Measurements from ENCODE around the gene PROCA1. TPM values are rescaled to one million over a fixed set of nuclear protein-coding genes. Genes with fewer than 3 reads are reported as not detected.

Gene PROCA1, protein sequence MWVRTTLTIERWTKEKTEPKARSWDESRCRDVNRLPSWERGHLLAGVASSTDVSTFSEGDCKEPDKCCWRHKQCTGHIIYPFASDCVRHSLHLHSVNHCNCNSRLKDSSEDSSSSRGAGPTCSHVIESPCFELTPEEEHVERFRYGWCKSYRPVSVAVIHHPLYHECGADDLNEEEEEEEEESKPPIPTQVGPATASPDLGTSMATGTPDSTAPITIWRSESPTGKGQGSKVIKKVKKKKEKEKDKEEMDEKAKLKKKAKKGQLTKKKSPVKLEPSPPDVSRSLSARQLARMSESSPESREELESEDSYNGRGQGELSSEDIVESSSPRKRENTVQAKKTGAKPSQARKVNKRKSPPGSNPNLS
- total RNA-seq, result 1 to 10 TPM; 1.3 to 2.0 (median 1.8) TPM
- long read RNA-seq, donor 1, partial matches to known transcripts, result 0 of 1 reads
- long read RNA-seq, donor 1, other reads (novel, unspliced or antisense), result 0 of 1 reads
- long read RNA-seq, donor 2, result 0 reads

DNA sequence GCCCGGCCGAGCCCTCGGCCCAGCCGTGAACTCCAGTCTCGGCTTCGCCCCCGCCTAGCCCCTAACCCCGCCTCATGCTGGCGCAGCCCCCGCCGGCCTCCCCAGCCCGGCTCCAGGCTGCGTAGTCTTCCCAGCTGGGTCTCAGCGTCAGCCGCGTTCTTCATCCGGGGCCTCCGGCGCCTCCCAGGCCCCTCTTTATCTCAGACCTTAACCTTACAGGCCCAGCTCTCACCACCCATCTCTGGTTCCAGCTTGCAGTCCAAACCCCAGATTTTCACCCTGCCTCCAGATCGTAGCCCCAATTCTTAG, at the start of gene PROCA1:
Gene PROCA1 (minus strand): TSS at position 166 of the 309 bp plus-strand sequence. CDS start 228 bp downstream, outside the sequence.
- DNase-seq, result no peak
- Histone ChIP-seq H3K4me3 (peak within 1 kb of the TSS; percentile 29), H3K4me1 (ENCODE audit: low read depth) (peaks cover 9% of the 10 kb centered on the region), H3K36me3 (ENCODE audit: low read depth) (no peaks in the 10 kb centered on the region), H3K9me3 (no peaks in the 10 kb centered on the region)
- peak; percentile 19 for ATAC-seq
- intact Hi-C loops (cut with DNase I, micrococcal nuclease), result no loop called here
- TF ChIP-seq CTCF (IDR thresholded peaks at IDR 0.05), result no peak

DNA sequence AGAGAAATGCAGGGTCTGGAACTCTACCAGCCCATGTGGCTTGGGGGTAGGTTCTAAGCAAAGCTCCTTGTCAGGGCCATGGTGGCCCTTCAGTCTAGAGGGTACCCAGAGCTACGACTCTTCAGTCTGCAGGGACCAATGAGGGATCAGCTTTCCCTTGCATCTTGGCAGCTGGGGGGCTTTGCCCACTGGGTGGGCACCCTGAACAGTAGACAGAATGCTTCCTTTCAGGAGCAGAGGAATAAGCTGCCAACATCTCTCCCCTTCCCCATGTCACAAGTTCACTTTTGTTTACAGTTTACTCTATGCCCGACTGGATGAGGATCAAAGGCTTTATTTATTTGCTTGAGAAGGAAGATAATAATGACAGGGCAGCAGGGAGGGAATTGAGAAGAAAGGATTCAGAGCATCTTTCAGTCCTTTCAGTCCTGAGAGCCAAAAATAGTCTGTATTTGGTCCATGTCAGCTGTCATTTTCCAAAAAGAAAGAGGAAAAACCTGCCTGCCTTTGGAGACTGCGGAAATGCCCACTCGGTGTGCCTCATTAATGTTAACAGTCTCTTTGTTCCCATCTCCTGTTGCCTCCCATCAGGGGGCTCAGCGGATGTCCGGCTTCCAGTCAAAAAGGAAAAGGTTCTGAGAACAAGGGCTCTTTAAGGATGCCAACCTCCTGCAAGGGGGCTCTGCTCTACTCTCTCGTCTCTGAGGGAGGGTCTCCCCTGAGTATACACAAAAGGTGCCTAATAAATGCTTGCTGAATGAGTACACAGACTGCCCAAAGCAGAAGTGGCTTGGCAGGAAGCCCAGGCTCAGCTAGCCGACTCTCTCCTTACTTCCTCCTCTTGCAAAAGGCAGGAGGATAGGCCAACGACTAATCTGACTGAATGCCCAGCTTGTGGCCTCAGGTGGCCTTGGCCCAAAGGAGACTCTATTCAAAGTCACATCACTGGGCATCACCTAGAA, 49.2 kb upstream of the PROCA1 start:
- intact Hi-C loops (cut with DNase I, micrococcal nuclease), result no loop called here
- no peaks in the 10 kb centered on the region for H3K9me3 ChIP-seq
- TF ChIP-seq CTCF (IDR thresholded peaks at IDR 0.05), result no peak
- H3K36me3 ChIP-seq (ENCODE audit: low read depth), result no peaks in the 10 kb centered on the region
- ATAC-seq, result peak; percentile 79
- H3K4me3 ChIP-seq, result no peak overlapping the region
- peaks cover 9% of the 10 kb centered on the region for H3K4me1 ChIP-seq (ENCODE audit: low read depth)
- DNase-seq, result peak; percentile 69 to 77 (median 75)

DNA sequence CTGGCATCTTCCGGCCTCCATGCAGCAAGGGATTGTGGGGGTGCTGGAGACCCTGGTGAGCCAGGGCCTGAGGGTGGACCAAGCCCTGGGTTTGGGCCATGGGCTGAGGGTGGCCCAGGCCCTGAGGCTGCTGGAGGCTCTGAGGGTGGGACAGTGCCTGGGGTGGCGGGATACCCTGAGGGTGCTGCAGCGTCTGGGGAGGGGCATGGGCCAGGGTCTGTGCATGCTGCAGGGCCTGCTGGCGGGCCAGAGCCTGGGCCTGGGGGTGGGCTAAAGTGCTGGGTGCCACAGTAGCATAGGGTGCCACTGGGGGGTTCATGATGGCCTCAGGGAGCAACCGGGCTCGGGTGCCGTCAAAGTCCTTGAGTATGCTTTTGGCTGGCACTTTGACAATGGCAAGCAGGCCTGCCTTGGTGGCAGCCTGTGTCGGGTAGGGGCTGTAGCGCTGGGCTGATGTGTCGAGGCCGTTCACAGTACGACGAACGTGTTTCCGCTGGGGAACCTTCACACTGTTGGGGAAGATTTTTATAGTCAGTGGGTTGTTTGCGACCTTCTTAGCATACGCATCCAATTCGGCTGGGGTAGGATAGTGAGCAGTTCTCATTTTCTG, 47.7 kb upstream of the PROCA1 start:
- DNase-seq (no peak), ATAC-seq (no peak)
- Histone ChIP-seq H3K4me3 (no peak overlapping the region), H3K36me3 (ENCODE audit: low read depth) (no peaks in the 10 kb centered on the region), H3K9me3 (no peaks in the 10 kb centered on the region), H3K4me1 (ENCODE audit: low read depth) (peaks cover 9% of the 10 kb centered on the region)
- intact Hi-C loops (cut with DNase I, micrococcal nuclease), result loop anchor here in 1 of 2 donors (10.0 kb wide), 1 partner anchor 155 kb away; no protein-coding TSS in a partner anchor
- TF ChIP-seq CTCF (IDR thresholded peaks at IDR 0.05), result no peak

- no peak for DNase-seq
- no peak overlapping the region for H3K4me3 ChIP-seq
- intact Hi-C loops (cut with DNase I, micrococcal nuclease), result loop anchor here in 1 of 2 donors (10.0 kb wide), 1 partner anchor 156 kb away; no protein-coding TSS in a partner anchor
- no peak for ATAC-seq
- no peaks in the 10 kb centered on the region for H3K36me3 ChIP-seq (ENCODE audit: low read depth)
- no peaks in the 10 kb centered on the region for H3K9me3 ChIP-seq
- TF ChIP-seq CTCF (IDR thresholded peaks at IDR 0.05), result no peak
- H3K4me1 ChIP-seq (ENCODE audit: low read depth), result peaks cover 9% of the 10 kb centered on the region
These were observed 46.9 kb upstream of the PROCA1 start for GRCh38 chr17:28758411-28759121.

All from mucosa of descending colon (tissue), 3 donors.